Glomerular endothelial cell (primary cell): Measurements from ENCODE around the gene KSR2. TPM values are rescaled to one million over a fixed set of nuclear protein-coding genes. Genes with fewer than 3 reads are reported as not detected.

Experiments
- DNase-seq: peaks from one replicate; pipeline ENCODE4 v3.0.0-alpha.2; 2011; ENCODE audit warnings: low read depth, low spot score; ENCODE audit errors: extremely low read depth
- total RNA-seq: library from RNA; depleted of rRNA; stranded (reverse); fragments of >200 nt; gene quantifications from 2 replicates; pipeline ENCODE4 v1.2.3, GENCODE V29; 2015

Gene KSR2
- total RNA-seq, 1 donor from 2014 or later = 1.3 TPM

GRCh38 chr12:117707861-117708260, 260.9 kb downstream of the KSR2 start:
- no peak for DNase-seq

- no peak for DNase-seq
Observed at GRCh38 chr12:117703584-117703983, 265.2 kb downstream of the KSR2 start.

- no peak for DNase-seq
Observed at GRCh38 chr12:117702741-117703140, 266.0 kb downstream of the KSR2 start.

GRCh38 chr12:117699575-117699974, 269.2 kb downstream of the KSR2 start:
- no peak for DNase-seq

- no peak for DNase-seq
Observed at GRCh38 chr12:117699118-117699517, 269.7 kb downstream of the KSR2 start.

GRCh38 chr12:117695956-117696355, 272.8 kb downstream of the KSR2 start:
- DNase-seq = no peak

- no peak for DNase-seq
Observed at GRCh38 chr12:117692512-117692911, 276.3 kb downstream of the KSR2 start.

GRCh38 chr12:117689857-117690256, 278.9 kb downstream of the KSR2 start:
- no peak for DNase-seq

GRCh38 chr12:117688446-117688845, 280.3 kb downstream of the KSR2 start:
- no peak for DNase-seq

GRCh38 chr12:117686911-117687377, 281.8 kb downstream of the KSR2 start:
- peak; percentile 72 for DNase-seq

GRCh38 chr12:117686210-117686609, 282.6 kb downstream of the KSR2 start:
- DNase-seq = no peak

- DNase-seq = peak; percentile 87
Observed at GRCh38 chr12:117685110-117685926, 283.5 kb downstream of the KSR2 start.

GRCh38 chr12:117684471-117684870, 284.3 kb downstream of the KSR2 start:
- DNase-seq = no peak

- no peak for DNase-seq
Observed at GRCh38 chr12:117680312-117680711, 288.5 kb downstream of the KSR2 start.

GRCh38 chr12:117679776-117680175, 289.0 kb downstream of the KSR2 start:
- no peak for DNase-seq

GRCh38 chr12:117674763-117675162, 294.0 kb downstream of the KSR2 start:
- no peak for DNase-seq

- no peak for DNase-seq
Observed at GRCh38 chr12:117674313-117674712, 294.5 kb downstream of the KSR2 start.

- no peak for DNase-seq
Observed at GRCh38 chr12:117671734-117672133, 297.1 kb downstream of the KSR2 start.

- DNase-seq = no peak
Observed at GRCh38 chr12:117664169-117664568, 304.6 kb downstream of the KSR2 start.

GRCh38 chr12:117662620-117663395, 306.0 kb downstream of the KSR2 start:
- no peak for DNase-seq

- DNase-seq = no peak
Observed at GRCh38 chr12:117662220-117662619, 306.6 kb downstream of the KSR2 start.

GRCh38 chr12:117661471-117661870, 307.3 kb downstream of the KSR2 start:
- no peak for DNase-seq
